ENCODE measurements around the gene NAE1. TPM values are rescaled to one million over a fixed set of nuclear protein-coding genes. Genes with fewer than 3 reads are reported as not detected.

The NAE1 gene
- total RNA-seq, 2 experiments from 2014 or later, result 85.0 to 106 TPM

GRCh38 chr16:66845080-66845410 is 14.3 kb upstream of the NAE1 start:
- ChIA-PET CTCF (ENCODE audit: unreplicated experiment) (interaction anchor here (1.1 kb wide), 1 partner anchor 23 kb away, joined by 5 read pairs; no protein-coding TSS in a partner anchor), POLR2A (no interaction called here)
- no peaks in the 10 kb centered on the region for H3K36me3 ChIP-seq (ENCODE audit: insufficient read depth, low read length)
- no TSS peak for BruUV-seq (replicated peaks)
- no peaks in the 10 kb centered on the region for H3K79me2 ChIP-seq (ENCODE audit: insufficient read depth, low read depth, low read length)
- H3K4me2 ChIP-seq (ENCODE audit: low read length), result no peak overlapping the region
- intact Hi-C loops (cut with micrococcal nuclease; ENCODE audit: unreplicated experiment), result no loop called here
- no peaks in the 10 kb centered on the region for H3K9me2 ChIP-seq (ENCODE audit: insufficient read depth, low read length)
- H2AFZ ChIP-seq (ENCODE audit: low read length), result no peak overlapping the region
- H3K4me3 ChIP-seq (ENCODE audit: low read depth, low read length, poor library complexity, severe bottlenecking), result no peak overlapping the region
- H3K9me3 ChIP-seq (ENCODE audit: low read length), result no peaks in the 10 kb centered on the region
- H3K4me1 ChIP-seq (ENCODE audit: insufficient read depth, low read length, poor library complexity, severe bottlenecking), result peaks cover 8% of the 10 kb centered on the region
- no peaks in the 10 kb centered on the region for H4K20me1 ChIP-seq (ENCODE audit: insufficient read depth, low read length)
- DNase-seq (ENCODE audit: low spot score), result no peak
- no peak for TF ChIP-seq EZH2phosphoT487 (IDR thresholded peaks at IDR 0.05; ENCODE audit: borderline replicate concordance, low read depth, low read length)
- TF ChIP-seq CTCF (conservative IDR thresholded peaks at IDR 0.05; ENCODE audit: low read length), result no peak
- H3K27ac ChIP-seq (ENCODE audit: low read depth, low read length, poor library complexity, severe bottlenecking), result no peak overlapping the region

GRCh38 chr16:66844342-66845079 is 13.7 kb upstream of the NAE1 start, which contains the start of gene CA7:
Gene CA7, plus strand, starts transcription at chr16:66844414. Its CDS starts 74 bp downstream, at chr16:66844488.
- DNase-seq (ENCODE audit: low spot score), result no peak
- no peaks in the 10 kb centered on the region for H3K9me2 ChIP-seq (ENCODE audit: insufficient read depth, low read length)
- TF ChIP-seq CTCF (conservative IDR thresholded peaks at IDR 0.05; ENCODE audit: low read length), result no peak
- no peak for TF ChIP-seq EZH2phosphoT487 (IDR thresholded peaks at IDR 0.05; ENCODE audit: borderline replicate concordance, low read depth, low read length)
- H3K27ac ChIP-seq (ENCODE audit: low read depth, low read length, poor library complexity, severe bottlenecking), result no peak within 1 kb of the TSS
- intact Hi-C loops (cut with micrococcal nuclease; ENCODE audit: unreplicated experiment), result no loop called here
- H3K4me1 ChIP-seq (ENCODE audit: insufficient read depth, low read length, poor library complexity, severe bottlenecking), result peaks cover 8% of the 10 kb centered on the region
- no peaks in the 10 kb centered on the region for H3K9me3 ChIP-seq (ENCODE audit: low read length)
- H3K36me3 ChIP-seq (ENCODE audit: insufficient read depth, low read length), result no peaks in the 10 kb centered on the region
- no TSS peak for BruUV-seq (replicated peaks)
- ChIA-PET CTCF (ENCODE audit: unreplicated experiment) (no interaction called here), POLR2A (no interaction called here)
- no peak within 1 kb of the TSS for H2AFZ ChIP-seq (ENCODE audit: low read length)
- H3K4me2 ChIP-seq (ENCODE audit: low read length), result no peak within 1 kb of the TSS
- H4K20me1 ChIP-seq (ENCODE audit: insufficient read depth, low read length), result no peaks in the 10 kb centered on the region
- H3K4me3 ChIP-seq (ENCODE audit: low read depth, low read length, poor library complexity, severe bottlenecking), result no peak within 1 kb of the TSS
- no peaks in the 10 kb centered on the region for H3K79me2 ChIP-seq (ENCODE audit: insufficient read depth, low read depth, low read length)

GRCh38 chr16:66844009-66844341 is 13.2 kb upstream of the NAE1 start:
- DNase-seq (ENCODE audit: low spot score), result no peak
- Histone ChIP-seq H3K27ac (ENCODE audit: low read depth, low read length, poor library complexity, severe bottlenecking) (no peak overlapping the region), H3K4me3 (ENCODE audit: low read depth, low read length, poor library complexity, severe bottlenecking) (no peak overlapping the region), H3K9me3 (ENCODE audit: low read length) (no peaks in the 10 kb centered on the region), H3K36me3 (ENCODE audit: insufficient read depth, low read length) (no peaks in the 10 kb centered on the region), H2AFZ (ENCODE audit: low read length) (no peak overlapping the region), H4K20me1 (ENCODE audit: insufficient read depth, low read length) (no peaks in the 10 kb centered on the region), H3K4me1 (ENCODE audit: insufficient read depth, low read length, poor library complexity, severe bottlenecking) (peaks cover 8% of the 10 kb centered on the region), H3K79me2 (ENCODE audit: insufficient read depth, low read depth, low read length) (no peaks in the 10 kb centered on the region), H3K9me2 (ENCODE audit: insufficient read depth, low read length) (no peaks in the 10 kb centered on the region), H3K4me2 (ENCODE audit: low read length) (no peak overlapping the region)
- ChIA-PET POLR2A (interaction anchor here (0.6 kb wide), 2 partner anchors 11 to 206 kb away, joined by 3 read pairs; no protein-coding TSS in a partner anchor), CTCF (ENCODE audit: unreplicated experiment) (interaction anchor here (0.8 kb wide), 1 partner anchor 13 kb away, joined by 6 read pairs; the partner anchor contains the start of gene NAE1)
- TF ChIP-seq CTCF (conservative IDR thresholded peaks at IDR 0.05; ENCODE audit: low read length) (no peak), EZH2phosphoT487 (IDR thresholded peaks at IDR 0.05; ENCODE audit: borderline replicate concordance, low read depth, low read length) (no peak)
- intact Hi-C loops (cut with micrococcal nuclease; ENCODE audit: unreplicated experiment), result no loop called here
- no TSS peak for BruUV-seq (replicated peaks)
